HepG2 (cell line): Measurements from ENCODE around the gene HNRNPUL1. TPM values are rescaled to one million over a fixed set of nuclear protein-coding genes. Genes with fewer than 3 reads are reported as not detected.

Experiments used
- CHD2 ChIP-seq: IDR thresholded peaks from 2 replicates; pipeline ENCODE4 v1.6.1; 2011; ENCODE audit warnings: low read depth, low read length, improper control_type of control experiment
- GTF3A ChIP-seq: sonication (generic); formaldehyde crosslinking; conservative IDR thresholded peaks from 2 replicates; pipeline ENCODE4 v1.4.0; 2020; ENCODE audit warnings: mild to moderate bottlenecking, missing genetic modification reagents
- GZF1 ChIP-seq: sonication (generic); formaldehyde crosslinking; IDR thresholded peaks from 2 replicates; pipeline ENCODE4 v1.5.1; 2020; ENCODE audit warnings: mild to moderate bottlenecking, missing genetic modification reagents
- HOXA3 ChIP-seq: sonication (generic); formaldehyde crosslinking; IDR thresholded peaks from 2 replicates; pipeline ENCODE4 v1.5.0; 2020; ENCODE audit warnings: missing genetic modification reagents
- IKZF5 ChIP-seq: IDR thresholded peaks from 2 replicates; pipeline ENCODE4 v1.6.1; 2018; ENCODE audit warnings: missing genetic modification reagents, mild to moderate bottlenecking, missing compliant biosample characterization
- MED8 ChIP-seq: sonication (generic); formaldehyde crosslinking; IDR thresholded peaks from 2 replicates; pipeline ENCODE4 v1.8.1; 2023; ENCODE audit warnings: mild to moderate bottlenecking, missing genetic modification reagents; ENCODE audit not compliant: insufficient replicate concordance
- PAF1 ChIP-seq: IDR thresholded peaks from 2 replicates; pipeline ENCODE4 v1.6.1; 2016; ENCODE audit warnings: missing genetic modification reagents, missing compliant biosample characterization
- PATZ1 ChIP-seq: sonication (generic); formaldehyde crosslinking; IDR thresholded peaks from 2 replicates; pipeline ENCODE4 v1.4.0; 2020; ENCODE audit warnings: missing genetic modification reagents
- POLR2A ChIP-seq, 2 experiments: IDR thresholded peaks; 2 replicates each; pipeline ENCODE4 v1.6.1; 2011; ENCODE audit warnings: low read depth in 2 of 2, low read length in 2 of 2, mild to moderate bottlenecking in 1 of 2, moderate library complexity in 1 of 2; ENCODE audit not compliant: insufficient read depth in 1 of 2
- TARDBP ChIP-seq: sonication (generic); formaldehyde crosslinking; IDR thresholded peaks from 2 replicates; pipeline ENCODE4 v1.8.0; 2022; ENCODE audit warnings: mild to moderate bottlenecking, missing genetic modification reagents
- TRIM24 ChIP-seq: sonication (generic); formaldehyde crosslinking; IDR thresholded peaks from 2 replicates; pipeline ENCODE4 v1.8.0; 2022; ENCODE audit warnings: mild to moderate bottlenecking, missing genetic modification reagents
- ZBTB7A ChIP-seq: sonication (generic); formaldehyde crosslinking; IDR thresholded peaks from 2 replicates; pipeline ENCODE4 v1.8.0; 2022; ENCODE audit warnings: mild to moderate bottlenecking, missing genetic modification reagents
- ZNF224 ChIP-seq: sonication (generic); formaldehyde crosslinking; IDR thresholded peaks from 2 replicates; pipeline ENCODE4 v1.5.0; 2020; ENCODE audit warnings: mild to moderate bottlenecking, missing genetic modification reagents
- ZNF234 ChIP-seq: sonication (generic); formaldehyde crosslinking; conservative IDR thresholded peaks from 2 replicates; pipeline ENCODE4 v1.5.1; 2020; ENCODE audit warnings: mild to moderate bottlenecking, missing genetic modification reagents
- ZNF282 ChIP-seq: fragments of 450-650 bp; IDR thresholded peaks from 2 replicates; pipeline ENCODE4 v1.6.1; 2018; ENCODE audit not compliant: partially characterized antibody
- ZNF296 ChIP-seq: sonication (generic); formaldehyde crosslinking; conservative IDR thresholded peaks from 2 replicates; pipeline ENCODE4 v1.5.0; 2020; ENCODE audit warnings: mild to moderate bottlenecking, missing genetic modification reagents
- ZNF878 ChIP-seq: sonication (generic); formaldehyde crosslinking; IDR thresholded peaks from 2 replicates; pipeline ENCODE4 v1.8.1; 2023; ENCODE audit warnings: mild to moderate bottlenecking, missing genetic modification reagents, moderate library complexity
- polyA plus RNA-seq, 8 experiments: library from polyadenylated mRNA; depleted of rRNA in 3 of 8; stranded (reverse) in 7 of 8; unstranded in 1 of 8; fragments of >200 nt; fragmentation: Illumina TruSeq in 4 of 8; extraction: Trizol in 4 of 8; gene quantifications; 2 replicates each; pipeline versions ENCODE4 v1.2.1 to v1.2.3, GENCODE V29; 2011 to 2016; ENCODE audit warnings: low read depth in 4 of 8, missing spikeins in 1 of 8, mixed read lengths in 1 of 8; ENCODE audit not compliant: insufficient read depth in 1 of 8
- total RNA-seq, 5 experiments: library from RNA; depleted of rRNA; stranded (reverse); fragments of >200 nt; fragmentation: Illumina TruSeq; extraction: Trizol; gene quantifications; 2 replicates each; pipeline ENCODE4 v1.2.3, GENCODE V29; 2016; ENCODE audit warnings: low read depth in 1 of 5
- TF ChIP-seq, protein P1 (sequence below): sonication (generic); formaldehyde crosslinking; IDR thresholded peaks from 2 replicates; pipeline ENCODE4 v1.5.0; 2020; ENCODE audit warnings: mild to moderate bottlenecking, missing genetic modification reagents, borderline replicate concordance
- TF ChIP-seq, protein P2 (sequence below): sonication (generic); formaldehyde crosslinking; IDR thresholded peaks from 2 replicates; pipeline ENCODE4 v1.4.0; 2020; ENCODE audit warnings: missing genetic modification reagents
- TF ChIP-seq, protein P3 (sequence below): sonication (generic); formaldehyde crosslinking; IDR thresholded peaks from 2 replicates; pipeline ENCODE4 v1.9.0; 2022; ENCODE audit warnings: missing genetic modification reagents, mild to moderate bottlenecking, borderline replicate concordance

Gene HNRNPUL1
- total and polyA plus RNA-seq, 2 of the 13 experiments (the other 11 are each of a cell fraction or from before 2014, with no cell fraction given) = 30.9 to 81.7 TPM

DNA sequence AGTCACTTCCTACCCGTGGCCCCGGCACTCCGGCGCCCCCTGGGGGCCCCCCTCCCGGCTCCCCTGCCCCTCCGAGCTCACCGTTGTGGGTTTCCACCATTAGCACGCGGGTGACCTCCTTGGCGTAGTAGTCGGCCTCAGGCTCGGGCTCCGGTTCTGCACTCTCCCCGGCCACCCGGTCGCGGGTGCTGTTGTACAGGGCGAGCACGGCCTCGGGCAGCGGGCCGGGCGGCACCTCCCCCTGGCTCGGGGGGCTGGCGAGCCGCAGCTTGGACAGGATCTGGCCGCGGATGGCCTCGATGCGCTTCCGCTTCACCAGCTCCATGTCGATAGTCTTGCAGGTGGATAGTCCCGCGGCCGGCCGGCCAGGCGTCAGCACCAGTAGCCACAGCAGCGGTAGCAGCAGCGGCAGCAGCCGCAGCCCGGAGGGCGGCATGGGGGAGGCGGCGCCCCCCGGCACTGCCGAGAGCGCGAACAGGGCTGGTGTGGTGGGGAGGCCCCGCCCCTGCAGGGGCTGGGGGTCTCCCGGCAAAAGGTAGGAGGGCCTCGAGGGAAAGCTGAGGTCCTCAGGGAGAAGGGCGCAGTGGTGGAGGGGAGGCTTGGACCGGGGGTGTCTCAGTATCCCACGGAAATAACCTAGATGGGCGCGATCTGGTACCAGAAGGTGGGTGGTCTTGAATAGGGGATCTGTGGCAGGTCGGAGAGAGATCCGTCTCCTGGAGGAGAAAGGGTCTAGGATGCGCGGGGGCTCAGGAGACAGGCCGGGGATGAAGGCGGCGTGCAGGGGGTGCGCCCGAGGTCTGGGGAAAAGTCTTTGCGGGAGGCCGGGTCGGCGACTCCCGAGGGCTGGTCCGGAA, 88.7 kb downstream of the HNRNPUL1 start (continued):
- TF ChIP-seq, protein P1, sequence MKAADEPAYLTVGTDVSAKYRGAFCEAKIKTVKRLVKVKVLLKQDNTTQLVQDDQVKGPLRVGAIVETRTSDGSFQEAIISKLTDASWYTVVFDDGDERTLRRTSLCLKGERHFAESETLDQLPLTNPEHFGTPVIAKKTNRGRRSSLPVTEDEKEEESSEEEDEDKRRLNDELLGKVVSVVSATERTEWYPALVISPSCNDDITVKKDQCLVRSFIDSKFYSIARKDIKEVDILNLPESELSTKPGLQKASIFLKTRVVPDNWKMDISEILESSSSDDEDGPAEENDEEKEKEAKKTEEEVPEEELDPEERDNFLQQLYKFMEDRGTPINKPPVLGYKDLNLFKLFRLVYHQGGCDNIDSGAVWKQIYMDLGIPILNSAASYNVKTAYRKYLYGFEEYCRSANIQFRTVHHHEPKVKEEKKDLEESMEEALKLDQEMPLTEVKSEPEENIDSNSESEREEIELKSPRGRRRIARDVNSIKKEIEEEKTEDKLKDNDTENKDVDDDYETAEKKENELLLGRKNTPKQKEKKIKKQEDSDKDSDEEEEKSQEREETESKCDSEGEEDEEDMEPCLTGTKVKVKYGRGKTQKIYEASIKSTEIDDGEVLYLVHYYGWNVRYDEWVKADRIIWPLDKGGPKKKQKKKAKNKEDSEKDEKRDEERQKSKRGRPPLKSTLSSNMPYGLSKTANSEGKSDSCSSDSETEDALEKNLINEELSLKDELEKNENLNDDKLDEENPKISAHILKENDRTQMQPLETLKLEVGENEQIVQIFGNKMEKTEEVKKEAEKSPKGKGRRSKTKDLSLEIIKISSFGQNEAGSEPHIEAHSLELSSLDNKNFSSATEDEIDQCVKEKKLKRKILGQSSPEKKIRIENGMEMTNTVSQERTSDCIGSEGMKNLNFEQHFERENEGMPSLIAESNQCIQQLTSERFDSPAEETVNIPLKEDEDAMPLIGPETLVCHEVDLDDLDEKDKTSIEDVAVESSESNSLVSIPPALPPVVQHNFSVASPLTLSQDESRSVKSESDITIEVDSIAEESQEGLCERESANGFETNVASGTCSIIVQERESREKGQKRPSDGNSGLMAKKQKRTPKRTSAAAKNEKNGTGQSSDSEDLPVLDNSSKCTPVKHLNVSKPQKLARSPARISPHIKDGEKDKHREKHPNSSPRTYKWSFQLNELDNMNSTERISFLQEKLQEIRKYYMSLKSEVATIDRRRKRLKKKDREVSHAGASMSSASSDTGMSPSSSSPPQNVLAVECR = no peak; the same call in none of the 2 replicates
- TF ChIP-seq ZBTB7A (CRISPR knock-in tag) = no peak; the same call in 1 of the 2 replicates
- TF ChIP-seq POLR2A (IDR thresholded peaks at IDR 0.05; ENCODE audit: insufficient read depth in 1 of 2, low read depth in 2 of 2, low read length in 2 of 2) = peak in 1 of 2 experiments; percentile 54; a peak in 2 of 4 replicates
- no peak for TF ChIP-seq CHD2
- 0 out of 2 replicates have a peak, but pooled peaks have one; percentile 34 for TF ChIP-seq TARDBP (CRISPR knock-in tag)
- no peak for TF ChIP-seq PAF1 (CRISPR knock-in tag)
- TF ChIP-seq, protein P2, sequence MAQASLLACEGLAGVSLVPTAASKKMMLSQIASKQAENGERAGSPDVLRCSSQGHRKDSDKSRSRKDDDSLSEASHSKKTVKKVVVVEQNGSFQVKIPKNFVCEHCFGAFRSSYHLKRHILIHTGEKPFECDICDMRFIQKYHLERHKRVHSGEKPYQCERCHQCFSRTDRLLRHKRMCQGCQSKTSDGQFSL (CRISPR knock-in tag) = 0 out of 2 replicates have a peak, but pooled peaks have one; percentile 42
- no peak for TF ChIP-seq TRIM24 (CRISPR knock-in tag)
- no peak for TF ChIP-seq GTF3A (CRISPR knock-in tag)
- TF ChIP-seq ZNF224 (CRISPR knock-in tag) = no peak
- peak; percentile 57 for TF ChIP-seq PATZ1 (CRISPR knock-in tag)
- TF ChIP-seq ZNF296 (CRISPR knock-in tag) = no peak
- TF ChIP-seq ZNF878 (CRISPR knock-in tag) = 0 out of 2 replicates have a peak, but pooled peaks have one; percentile 47
- peak; percentile 61; the same call in 1 of the 2 replicates for TF ChIP-seq IKZF5
- TF ChIP-seq MED8 = no peak
- no peak for TF ChIP-seq GZF1 (CRISPR knock-in tag)
- TF ChIP-seq ZNF234 = peak; percentile 6; the same call in 1 of the 2 replicates
- TF ChIP-seq ZNF282 = no peak
- no peak for TF ChIP-seq HOXA3
- TF ChIP-seq, protein P3, sequence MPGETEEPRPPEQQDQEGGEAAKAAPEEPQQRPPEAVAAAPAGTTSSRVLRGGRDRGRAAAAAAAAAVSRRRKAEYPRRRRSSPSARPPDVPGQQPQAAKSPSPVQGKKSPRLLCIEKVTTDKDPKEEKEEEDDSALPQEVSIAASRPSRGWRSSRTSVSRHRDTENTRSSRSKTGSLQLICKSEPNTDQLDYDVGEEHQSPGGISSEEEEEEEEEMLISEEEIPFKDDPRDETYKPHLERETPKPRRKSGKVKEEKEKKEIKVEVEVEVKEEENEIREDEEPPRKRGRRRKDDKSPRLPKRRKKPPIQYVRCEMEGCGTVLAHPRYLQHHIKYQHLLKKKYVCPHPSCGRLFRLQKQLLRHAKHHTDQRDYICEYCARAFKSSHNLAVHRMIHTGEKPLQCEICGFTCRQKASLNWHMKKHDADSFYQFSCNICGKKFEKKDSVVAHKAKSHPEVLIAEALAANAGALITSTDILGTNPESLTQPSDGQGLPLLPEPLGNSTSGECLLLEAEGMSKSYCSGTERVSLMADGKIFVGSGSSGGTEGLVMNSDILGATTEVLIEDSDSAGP (CRISPR knock-in tag) = peak; percentile 63; the same call in 1 of the 2 replicates
